ENCODE data around the gene ZNF793. TPM values are rescaled to one million over a fixed set of nuclear protein-coding genes. Genes with fewer than 3 reads are reported as not detected.

ZNF793 gene
- polyA plus RNA-seq, 1 donor (not counting 4 experiments of a cell fraction or from before 2014, with no cell fraction given) = 6.8 TPM

GRCh38 chr19:37472165-37472564 is 34.6 kb upstream of the ZNF793 start:
- dilution Hi-C loops (cut with MboI; ENCODE audit: extremely low pct_ligation_motif_present, low sequenced_read_pairs) = no loop called here

DNA sequence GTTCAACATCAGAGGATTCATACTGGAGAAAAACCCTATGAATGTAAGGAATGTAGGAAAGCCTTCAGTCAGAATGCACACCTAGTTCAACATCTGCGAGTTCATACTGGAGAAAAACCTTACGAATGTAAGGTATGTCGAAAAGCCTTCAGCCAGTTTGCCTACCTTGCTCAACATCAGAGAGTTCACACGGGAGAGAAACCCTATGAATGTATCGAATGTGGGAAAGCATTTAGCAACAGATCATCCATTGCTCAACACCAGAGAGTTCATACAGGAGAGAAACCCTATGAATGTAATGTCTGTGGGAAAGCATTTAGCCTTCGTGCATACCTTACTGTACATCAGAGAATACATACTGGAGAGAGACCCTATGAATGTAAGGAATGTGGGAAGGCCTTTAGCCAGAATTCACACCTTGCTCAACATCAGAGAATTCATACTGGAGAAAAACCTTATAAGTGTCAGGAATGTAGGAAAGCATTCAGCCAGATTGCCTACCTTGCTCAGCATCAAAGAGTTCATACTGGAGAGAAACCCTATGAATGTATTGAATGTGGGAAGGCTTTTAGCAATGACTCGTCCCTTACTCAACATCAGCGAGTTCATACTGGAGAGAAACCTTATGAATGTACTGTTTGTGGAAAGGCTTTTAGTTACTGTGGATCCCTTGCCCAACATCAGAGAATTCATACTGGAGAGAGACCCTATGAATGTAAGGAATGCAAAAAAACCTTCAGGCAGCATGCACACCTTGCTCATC is 22.2 kb upstream of the ZNF793 start:
- no peaks in the 10 kb centered on the region for H4K20me1 ChIP-seq (ENCODE audit: control insufficient read depth, extremely low read depth, insufficient read depth, low read length)
- DNase-seq (ENCODE audit: low read depth, low spot score) (no peak), FAIRE-seq (peak; percentile 17)
- no peak overlapping the region for H3K27ac ChIP-seq (ENCODE audit: control insufficient read depth, insufficient read depth, low read length)
- dilution Hi-C loops (cut with MboI; ENCODE audit: extremely low pct_ligation_motif_present, low sequenced_read_pairs) = no loop called here
- H3K9me1 ChIP-seq (ENCODE audit: control insufficient read depth, extremely low read depth, insufficient read depth, low read length) = no peaks in the 10 kb centered on the region
- H2AFZ ChIP-seq (ENCODE audit: control insufficient read depth, low read length) = no peak overlapping the region
- H3K27me3 ChIP-seq (ENCODE audit: control insufficient read depth, extremely low read depth, insufficient read depth, low read length) = no peaks in the 10 kb centered on the region
- no peak overlapping the region for H3K9ac ChIP-seq (ENCODE audit: control insufficient read depth, extremely low read depth, insufficient read depth, low read length)
- H3K4me1 ChIP-seq (ENCODE audit: control insufficient read depth, extremely low read depth, insufficient read depth, low read length) = no peaks in the 10 kb centered on the region
- no peaks in the 10 kb centered on the region for H3K79me2 ChIP-seq (ENCODE audit: control insufficient read depth, insufficient read depth, low read length)
- peaks cover 26% of the 10 kb centered on the region for H3K9me3 ChIP-seq (ENCODE audit: control insufficient read depth, low read depth, low read length)
- no peak for TF ChIP-seq EZH2 (IDR thresholded peaks at IDR 0.05; ENCODE audit: low read length)
- TF ChIP-seq, protein P1, sequence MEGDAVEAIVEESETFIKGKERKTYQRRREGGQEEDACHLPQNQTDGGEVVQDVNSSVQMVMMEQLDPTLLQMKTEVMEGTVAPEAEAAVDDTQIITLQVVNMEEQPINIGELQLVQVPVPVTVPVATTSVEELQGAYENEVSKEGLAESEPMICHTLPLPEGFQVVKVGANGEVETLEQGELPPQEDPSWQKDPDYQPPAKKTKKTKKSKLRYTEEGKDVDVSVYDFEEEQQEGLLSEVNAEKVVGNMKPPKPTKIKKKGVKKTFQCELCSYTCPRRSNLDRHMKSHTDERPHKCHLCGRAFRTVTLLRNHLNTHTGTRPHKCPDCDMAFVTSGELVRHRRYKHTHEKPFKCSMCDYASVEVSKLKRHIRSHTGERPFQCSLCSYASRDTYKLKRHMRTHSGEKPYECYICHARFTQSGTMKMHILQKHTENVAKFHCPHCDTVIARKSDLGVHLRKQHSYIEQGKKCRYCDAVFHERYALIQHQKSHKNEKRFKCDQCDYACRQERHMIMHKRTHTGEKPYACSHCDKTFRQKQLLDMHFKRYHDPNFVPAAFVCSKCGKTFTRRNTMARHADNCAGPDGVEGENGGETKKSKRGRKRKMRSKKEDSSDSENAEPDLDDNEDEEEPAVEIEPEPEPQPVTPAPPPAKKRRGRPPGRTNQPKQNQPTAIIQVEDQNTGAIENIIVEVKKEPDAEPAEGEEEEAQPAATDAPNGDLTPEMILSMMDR (optimal IDR thresholded peaks at IDR 0.05 in 1 of 3, IDR thresholded peaks at IDR 0.05 in 1 of 3, conservative IDR thresholded peaks at IDR 0.05 in 1 of 3; ENCODE audit: extremely low read depth in 1 of 3, insufficient read depth in 2 of 3, low read length in 3 of 3) = no peak
- no peak overlapping the region for H3K4me3 ChIP-seq (ENCODE audit: control insufficient read depth in 2 of 3, extremely low read depth in 1 of 3, insufficient read depth in 2 of 3, low read depth in 1 of 3, low read length in 3 of 3)
- peaks cover 0 to 8% of the 10 kb centered on the region in 2 experiments for H3K36me3 ChIP-seq (ENCODE audit: control insufficient read depth in 2 of 2, extremely low read depth in 1 of 2, insufficient read depth in 2 of 2, low read length in 2 of 2)
- H3K4me2 ChIP-seq (ENCODE audit: control insufficient read depth, extremely low read depth, insufficient read depth, low read depth, low read length) = no peak overlapping the region

More at GRCh38 chr19:37472165-37472564, 34.6 kb upstream of the ZNF793 start:
- H3K36me3 ChIP-seq (ENCODE audit: control insufficient read depth in 2 of 2, extremely low read depth in 1 of 2, insufficient read depth in 2 of 2, low read length in 2 of 2) = peaks cover 0 to 10% of the 10 kb centered on the region in 2 experiments
- H3K4me3 ChIP-seq (ENCODE audit: control insufficient read depth in 2 of 3, extremely low read depth in 1 of 3, insufficient read depth in 2 of 3, low read depth in 1 of 3, low read length in 3 of 3) = no peak overlapping the region
- DNase-seq (ENCODE audit: low read depth, low spot score) (no peak), FAIRE-seq (no peak)
- H3K4me2 ChIP-seq (ENCODE audit: control insufficient read depth, extremely low read depth, insufficient read depth, low read depth, low read length) = no peak overlapping the region
- H3K9ac ChIP-seq (ENCODE audit: control insufficient read depth, extremely low read depth, insufficient read depth, low read length) = no peak overlapping the region
- TF ChIP-seq EZH2 (IDR thresholded peaks at IDR 0.05; ENCODE audit: low read length) = no peak
- TF ChIP-seq, protein P1 (optimal IDR thresholded peaks at IDR 0.05 in 1 of 3, IDR thresholded peaks at IDR 0.05 in 1 of 3, conservative IDR thresholded peaks at IDR 0.05 in 1 of 3; ENCODE audit: extremely low read depth in 1 of 3, insufficient read depth in 2 of 3, low read length in 3 of 3) = no peak
- peaks cover 3% of the 10 kb centered on the region for H3K79me2 ChIP-seq (ENCODE audit: control insufficient read depth, insufficient read depth, low read length)
- no peaks in the 10 kb centered on the region for H3K27me3 ChIP-seq (ENCODE audit: control insufficient read depth, extremely low read depth, insufficient read depth, low read length)
- no peak overlapping the region for H2AFZ ChIP-seq (ENCODE audit: control insufficient read depth, low read length)
- H4K20me1 ChIP-seq (ENCODE audit: control insufficient read depth, extremely low read depth, insufficient read depth, low read length) = no peaks in the 10 kb centered on the region
- no peak overlapping the region for H3K27ac ChIP-seq (ENCODE audit: control insufficient read depth, insufficient read depth, low read length)
- no peaks in the 10 kb centered on the region for H3K9me1 ChIP-seq (ENCODE audit: control insufficient read depth, extremely low read depth, insufficient read depth, low read length)
- H3K4me1 ChIP-seq (ENCODE audit: control insufficient read depth, extremely low read depth, insufficient read depth, low read length) = peaks cover 6% of the 10 kb centered on the region
- peaks cover 3% of the 10 kb centered on the region for H3K9me3 ChIP-seq (ENCODE audit: control insufficient read depth, low read depth, low read length)

All from keratinocyte (primary cell).